Uterus (tissue), 2 donors: ENCODE results near the gene PHACTR2.

Source experiments
- CTCF ChIP-seq, 4 experiments: fragments of 200-600 bp in 2 of 4; fragments of 450-650 bp in 2 of 4; sonication (generic) in 2 of 4; IDR thresholded peaks; one replicate each; pipeline ENCODE4 v1.5.1; 2016 to 2019; ENCODE audit warnings: antibody characterized with exemption in 4 of 4, mild to moderate bottlenecking in 2 of 4, moderate library complexity in 1 of 4
- POLR2A ChIP-seq, 2 donors: fragments of 450-650 bp; IDR thresholded peaks; one replicate each; pipeline ENCODE4 v1.6.1; 2016; ENCODE audit warnings: antibody characterized with exemption in 2 of 2, mild to moderate bottlenecking in 1 of 2, moderate library complexity in 1 of 2

- TF ChIP-seq CTCF (IDR thresholded peaks at IDR 0.05), result no peak
- no peak for TF ChIP-seq POLR2A (IDR thresholded peaks at IDR 0.05)
Measured at GRCh38 chr6:143821359-143821758, 143.6 kb downstream of the PHACTR2 start.
